Stimulated activated CD4-positive, alpha-beta T cell treated with anti-CD3 and anti-CD28 coated beads, Interleukin-4, amount 100 ng/mL, for 48 hours (primary cell): Measurements from ENCODE around the gene RCBTB1.

ENCODE experiments used
- DNase-seq, 2 donors: peaks; one replicate each; pipeline ENCODE4 v3.0.0-alpha.2; 2020; ENCODE audit warnings: low read depth in 2 of 2

Gene RCBTB1

DNA sequence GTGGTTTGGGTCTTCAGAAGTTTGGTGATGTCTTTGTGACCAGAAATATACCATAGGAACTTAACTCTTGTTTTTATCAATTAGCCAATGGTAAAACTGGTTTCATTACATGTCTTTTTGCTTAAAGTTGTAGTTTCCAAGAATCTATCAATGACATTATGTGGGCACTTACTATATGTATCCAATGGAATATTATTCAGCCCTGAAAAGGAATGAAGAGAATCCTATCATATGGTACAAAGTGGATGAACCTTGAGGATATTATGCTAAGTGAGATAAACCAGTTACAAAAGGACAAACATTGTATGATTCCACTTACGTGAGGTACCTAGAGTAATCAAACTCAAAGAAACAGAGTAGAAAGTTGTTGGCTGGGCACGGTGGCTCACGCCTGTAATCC lies 26.4 kb downstream of the RCBTB1 start:
- no peak for DNase-seq

DNA sequence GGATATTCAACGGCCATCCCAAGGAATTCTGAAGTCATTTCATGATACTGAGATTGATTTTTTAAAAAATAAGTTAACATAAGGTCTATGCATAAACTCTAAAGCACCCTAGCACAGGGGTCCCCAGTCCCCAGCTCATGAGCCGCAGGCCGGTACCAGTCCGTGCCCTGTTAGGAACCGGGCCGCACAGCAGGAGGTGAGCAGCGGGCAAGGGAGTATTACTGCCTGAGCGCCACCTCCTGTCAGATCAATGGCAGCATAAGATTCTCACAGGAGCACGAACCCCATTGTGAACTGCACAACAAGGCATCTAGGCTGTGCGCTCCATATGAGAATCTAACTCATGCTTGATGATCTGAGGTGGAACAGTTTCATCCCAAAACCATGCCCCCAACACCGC lies 31.0 kb downstream of the RCBTB1 start:
- DNase-seq: no peak

DNA sequence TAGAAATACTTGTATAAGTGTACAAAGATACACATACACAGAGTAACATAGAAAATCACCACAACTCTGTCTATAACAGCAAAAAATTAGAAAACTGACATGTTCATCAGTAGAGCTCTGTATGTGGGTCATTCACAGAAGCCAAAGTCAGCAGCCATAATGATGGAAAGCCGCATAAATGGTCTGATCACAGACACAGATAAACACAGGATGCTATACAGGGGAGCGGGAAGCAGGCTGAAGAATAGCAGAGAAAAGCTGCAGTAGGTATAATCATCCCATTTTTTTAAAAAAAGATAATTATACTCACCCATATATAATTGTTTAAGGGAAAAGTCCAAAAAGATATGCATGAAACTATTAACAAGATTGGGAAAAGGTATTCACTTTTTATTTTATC lies 31.5 kb downstream of the RCBTB1 start:
- no peak for DNase-seq

DNA sequence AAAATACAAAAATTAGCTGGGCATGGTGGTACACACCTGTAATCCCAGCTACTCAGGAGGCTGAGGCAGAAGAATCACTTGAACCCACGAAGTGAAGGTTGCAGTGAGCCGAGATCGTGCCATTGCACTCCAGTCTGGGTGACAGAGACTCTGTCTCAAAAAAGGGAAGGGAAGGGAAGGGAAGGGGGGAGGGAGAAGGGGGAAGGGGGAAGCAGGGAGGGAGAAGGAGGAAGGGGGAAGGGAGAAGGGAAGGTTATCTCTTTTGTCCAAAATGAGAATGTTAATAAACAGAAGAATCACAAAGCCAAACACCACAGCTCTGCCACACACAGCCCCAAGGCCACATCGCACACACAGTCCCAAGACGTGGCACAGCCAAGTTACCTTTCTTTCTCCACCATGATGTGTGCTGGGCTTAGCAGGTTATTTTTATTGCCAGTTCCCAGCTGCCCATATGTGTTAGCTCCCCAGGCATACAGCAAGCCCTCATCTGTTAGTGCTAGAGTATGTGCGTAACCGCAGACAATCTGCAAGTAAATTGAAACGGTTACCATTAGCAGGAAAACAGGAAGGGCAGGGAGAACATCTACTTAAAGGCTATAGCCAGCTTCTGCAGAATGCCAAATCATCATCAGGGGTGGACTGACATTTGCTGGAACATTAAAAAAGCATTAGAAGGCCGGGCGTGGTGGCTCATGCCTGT lies 34.3 kb downstream of the RCBTB1 start:
- DNase-seq: no peak

DNA sequence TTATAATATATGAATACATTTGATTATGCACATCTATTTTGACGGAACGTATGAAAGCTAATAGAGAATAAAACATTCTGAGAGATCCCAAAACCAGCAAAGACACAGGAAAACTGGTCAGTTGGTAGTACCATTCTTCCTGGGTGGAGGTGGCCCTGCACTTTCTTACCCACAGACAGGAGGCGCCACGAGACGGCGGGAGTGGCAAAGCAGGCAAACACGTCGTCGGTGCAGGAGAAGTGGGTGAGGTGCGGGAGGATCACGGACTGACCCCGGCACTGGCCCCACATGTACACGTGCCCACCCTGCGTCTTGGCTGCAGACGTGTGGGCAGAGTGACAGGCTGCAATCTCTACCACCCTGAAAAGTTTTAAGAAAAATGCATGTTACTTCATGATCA lies 36.1 kb downstream of the RCBTB1 start:
- DNase-seq: no peak

DNA sequence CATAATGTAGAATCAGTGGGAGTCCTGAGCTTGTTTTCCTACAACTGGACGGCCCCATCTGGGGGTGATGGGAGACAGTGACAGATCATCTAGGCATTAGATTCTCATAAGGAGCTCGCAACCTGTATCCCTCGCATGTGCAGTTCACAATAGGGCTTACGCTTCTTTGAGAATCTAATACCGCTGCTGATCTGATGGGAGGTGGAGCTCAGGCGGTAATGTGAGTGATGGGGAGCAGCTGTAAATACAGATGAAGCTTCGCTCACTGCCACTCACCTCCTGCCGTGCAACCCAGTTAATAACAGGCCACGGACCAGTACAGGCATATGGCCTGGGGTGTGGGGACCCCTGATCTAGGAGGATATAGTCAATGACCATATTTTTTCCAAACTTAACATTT lies 38.8 kb downstream of the RCBTB1 start:
- no peak for DNase-seq

DNA sequence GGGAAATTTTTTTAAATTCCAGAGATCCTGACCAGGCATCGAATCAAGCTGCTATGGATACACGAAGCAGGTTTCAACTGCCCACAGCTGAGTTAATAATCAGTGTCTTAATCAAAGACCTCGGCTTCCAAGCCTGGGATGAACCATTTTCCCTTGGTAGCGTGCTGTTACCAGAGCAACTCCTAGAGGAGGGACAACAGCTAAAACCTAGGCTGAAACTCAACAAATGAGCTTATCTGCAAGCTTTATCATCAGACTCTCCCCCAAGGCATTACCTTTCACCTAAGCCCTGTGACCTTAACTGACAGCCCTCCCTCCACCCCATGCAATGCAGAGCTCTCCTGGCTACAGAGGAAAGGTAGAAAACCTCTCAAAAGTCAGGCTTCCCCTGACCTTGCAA lies 39.7 kb downstream of the RCBTB1 start:
- DNase-seq: no peak

DNA sequence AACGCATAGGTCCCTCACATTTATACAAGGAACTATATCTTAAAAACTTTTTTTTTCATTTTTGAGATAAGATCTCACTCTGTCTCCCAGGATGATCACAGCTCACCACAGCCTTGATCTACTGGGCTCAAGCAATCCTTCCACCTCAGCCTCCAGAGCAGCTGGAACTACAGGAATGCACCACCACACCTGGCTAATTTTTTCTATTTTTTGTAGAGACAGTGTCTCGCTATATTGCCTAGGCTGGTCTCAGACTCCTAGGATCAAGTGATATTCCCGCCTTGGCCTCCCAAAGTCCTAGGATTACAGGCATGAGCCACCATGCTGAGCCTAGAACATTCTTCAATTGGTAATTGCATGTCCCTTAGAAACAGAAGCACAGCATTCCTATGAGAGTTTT lies 41.7 kb downstream of the RCBTB1 start:
- no peak for DNase-seq

DNA sequence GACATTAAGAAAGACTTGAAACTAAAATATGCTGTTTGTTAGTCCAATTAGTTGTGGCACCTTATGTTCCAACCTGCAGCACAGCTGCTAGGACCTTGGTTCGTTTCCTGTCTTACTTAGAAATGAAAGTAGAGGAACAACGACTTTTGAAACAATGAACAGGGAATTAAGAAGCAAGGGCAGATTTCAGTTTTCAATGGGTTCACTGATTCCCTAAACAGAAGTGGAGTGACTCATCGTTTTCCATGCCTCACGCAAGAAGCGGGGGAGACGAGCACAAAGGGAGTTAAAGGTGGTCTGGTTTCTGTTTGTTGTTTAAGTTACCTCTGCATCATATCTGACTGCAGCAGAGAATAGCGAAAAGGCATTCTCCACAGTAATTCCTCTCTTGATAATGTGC lies 44.8 kb downstream of the RCBTB1 start:
- no peak for DNase-seq

DNA sequence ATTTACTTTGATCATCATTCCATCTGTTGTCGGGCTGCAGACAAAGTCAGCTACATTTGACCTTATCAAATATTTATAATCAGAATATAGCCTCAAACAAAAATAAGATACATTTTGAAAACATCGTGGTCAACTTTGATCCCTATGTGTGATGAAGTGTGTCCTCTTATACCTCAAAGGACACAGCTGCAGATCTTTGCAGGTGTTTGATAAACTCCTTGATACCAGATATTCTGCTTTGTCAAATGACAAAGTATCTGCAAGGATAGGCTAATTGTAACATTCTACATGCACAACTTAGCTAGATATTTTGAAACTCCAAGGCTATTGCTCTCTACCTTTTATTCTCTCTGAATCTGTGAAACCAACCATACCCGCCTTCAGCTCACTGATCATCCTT lies 45.6 kb downstream of the RCBTB1 start:
- DNase-seq: no peak

DNA sequence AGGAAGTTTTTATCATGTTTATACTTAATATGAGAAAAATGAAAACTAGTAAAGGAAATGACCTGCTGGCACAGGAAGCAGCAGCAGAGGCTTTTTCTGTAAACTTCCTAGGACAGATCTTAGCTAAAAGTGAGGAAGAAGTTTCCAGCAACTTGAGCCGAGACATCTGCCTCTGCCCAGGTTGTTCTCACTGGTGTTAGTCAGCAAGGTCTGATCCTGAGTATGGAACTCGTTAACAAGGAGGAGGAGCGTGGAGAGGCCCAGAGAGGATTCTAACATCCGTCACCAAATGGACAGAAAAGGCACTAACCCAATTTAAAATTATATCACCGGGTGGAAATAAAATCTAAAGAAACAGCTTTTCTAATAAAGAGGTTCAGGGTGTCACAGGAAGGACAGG lies 46.0 kb downstream of the RCBTB1 start:
- DNase-seq: no peak

DNA sequence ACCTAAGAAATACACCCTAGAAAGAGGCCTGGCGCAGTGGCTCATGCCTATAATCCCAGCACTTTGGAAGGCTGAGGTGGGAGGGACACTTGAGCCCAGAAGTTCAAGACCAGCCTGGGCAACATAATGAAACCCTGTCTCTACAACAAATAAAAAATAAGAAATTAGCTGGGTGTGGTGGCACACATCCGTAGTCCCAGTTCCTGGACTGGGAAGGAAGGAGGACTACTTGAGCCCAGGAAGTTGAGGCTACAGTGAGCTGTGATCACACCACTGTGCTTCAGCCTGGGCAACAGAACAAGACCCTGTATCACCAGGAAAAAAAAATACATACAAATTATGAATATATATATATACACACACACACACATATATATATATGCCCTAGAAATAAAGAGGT lies 47.0 kb downstream of the RCBTB1 start:
- DNase-seq: no peak

DNA sequence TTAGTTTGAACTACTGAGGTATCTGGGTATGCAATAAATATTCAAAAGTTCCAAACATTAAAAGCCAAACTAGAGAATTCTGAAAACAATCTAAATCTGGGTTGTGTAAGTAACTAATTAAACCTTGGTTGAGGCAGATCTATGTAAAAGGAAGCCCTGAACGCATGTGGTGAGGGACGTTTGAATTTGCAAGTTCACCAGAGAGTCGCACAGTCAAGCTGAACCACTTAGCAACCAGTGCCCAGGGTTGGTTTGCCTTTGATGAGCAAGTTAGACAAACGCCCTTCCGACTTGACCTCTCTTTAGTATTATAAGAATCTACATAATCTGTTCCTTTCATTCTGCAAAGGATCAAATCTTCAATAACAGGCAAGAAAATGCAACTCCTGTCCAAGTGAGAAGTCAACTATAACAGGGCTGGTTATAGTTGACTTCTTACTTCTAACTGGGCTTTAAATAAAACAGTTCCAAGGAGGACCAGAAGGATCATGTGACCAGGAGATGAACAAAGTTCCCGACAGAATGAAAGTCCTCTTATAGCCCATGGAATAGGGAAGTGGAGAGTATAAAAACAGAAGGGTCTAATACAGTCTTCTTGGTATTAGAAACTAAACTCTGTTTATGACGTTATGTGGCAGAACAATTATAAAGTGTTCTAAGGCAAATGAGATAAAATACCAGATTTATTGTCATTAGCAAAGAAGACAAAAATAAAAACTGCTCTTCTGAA lies 49.0 kb downstream of the RCBTB1 start:
- DNase-seq: no peak

DNA sequence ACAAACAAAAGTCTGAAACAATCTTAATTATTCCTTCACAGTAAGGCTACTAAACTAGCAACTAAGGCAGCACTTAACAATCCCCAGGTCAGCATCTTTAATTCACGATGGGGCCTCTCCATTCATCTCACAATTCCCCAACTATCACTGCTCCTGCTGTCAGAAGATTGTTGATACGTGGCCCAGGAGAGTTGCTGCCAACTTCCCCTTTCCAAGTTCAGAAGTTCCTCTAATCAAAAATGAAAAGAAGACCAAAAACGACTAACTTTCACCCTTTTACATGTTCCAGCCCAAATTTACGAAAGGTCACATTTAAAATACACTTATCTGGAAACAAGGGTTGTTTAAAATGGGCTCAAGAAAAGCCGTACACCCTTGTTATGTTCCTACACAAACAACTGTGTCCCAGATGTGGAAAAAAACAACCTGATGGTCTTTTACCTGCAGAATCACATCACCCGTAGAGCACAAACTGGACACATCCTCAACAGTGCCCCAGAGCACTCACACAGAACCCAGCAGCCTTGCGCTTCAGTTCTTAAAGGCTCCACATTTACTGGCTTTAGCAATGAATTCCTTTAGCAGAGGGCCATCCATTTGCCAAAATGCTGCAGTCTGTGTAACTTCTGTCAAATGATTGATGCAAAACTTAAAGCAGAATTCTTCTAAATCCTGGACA lies 51.6 kb downstream of the RCBTB1 start:
- DNase-seq: no peak

DNA sequence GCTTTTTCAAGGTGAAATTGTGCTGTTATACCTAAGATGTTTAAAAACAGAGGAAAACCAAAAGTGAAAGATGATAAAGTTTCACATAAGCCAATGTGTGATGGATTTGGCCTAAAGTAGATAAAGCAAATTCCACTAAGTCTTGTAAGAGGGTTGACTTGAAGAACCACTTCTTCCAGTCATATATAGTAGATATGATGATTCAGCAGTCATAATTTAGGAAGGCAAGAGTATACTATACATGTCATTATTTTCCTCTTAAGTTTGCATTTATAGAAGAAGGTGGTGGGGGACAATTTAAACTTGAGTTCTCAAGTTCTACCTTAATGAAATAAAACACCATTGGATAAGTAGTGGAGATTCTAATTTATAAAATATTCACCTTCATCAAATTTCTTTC lies 52.3 kb downstream of the RCBTB1 start:
- DNase-seq: no peak

DNA sequence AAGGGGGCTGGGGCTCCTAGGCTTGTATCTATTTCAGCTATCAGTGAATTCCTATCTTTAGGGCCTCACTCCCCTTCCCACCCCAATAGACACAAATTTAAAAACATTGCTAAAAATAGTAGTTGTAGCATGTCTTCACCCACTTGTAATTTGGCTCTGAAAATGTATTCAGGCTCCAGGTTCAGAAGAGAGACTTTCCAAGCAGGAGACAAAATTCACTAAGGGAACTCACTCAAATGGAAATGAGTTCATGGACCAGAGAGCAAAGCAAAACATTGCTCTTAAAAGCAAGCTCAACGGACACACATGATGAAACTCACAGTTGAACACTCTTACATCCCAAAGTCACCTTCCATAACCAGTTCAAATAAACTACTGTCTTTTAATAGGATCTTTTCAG lies 52.8 kb downstream of the RCBTB1 start:
- DNase-seq: no peak

DNA sequence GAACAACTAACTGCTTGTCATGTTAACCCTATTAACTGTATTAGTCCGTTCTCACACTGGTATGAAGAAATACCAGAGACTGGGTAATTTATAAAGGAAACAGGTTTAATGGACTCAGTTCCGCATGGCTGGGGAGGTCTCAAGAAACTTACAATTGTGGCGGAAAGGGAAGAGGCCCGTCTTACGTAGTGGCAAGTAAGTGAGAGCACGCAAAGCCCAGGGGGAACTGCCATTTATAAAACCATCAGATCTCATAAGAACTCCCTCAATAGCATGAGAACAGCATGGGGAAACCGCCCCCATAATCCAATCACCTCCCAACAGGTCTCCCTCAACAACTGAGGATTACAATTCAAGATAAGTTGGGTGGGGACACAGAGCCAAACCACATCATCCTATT lies 54.9 kb downstream of the RCBTB1 start:
- DNase-seq: no peak

DNA sequence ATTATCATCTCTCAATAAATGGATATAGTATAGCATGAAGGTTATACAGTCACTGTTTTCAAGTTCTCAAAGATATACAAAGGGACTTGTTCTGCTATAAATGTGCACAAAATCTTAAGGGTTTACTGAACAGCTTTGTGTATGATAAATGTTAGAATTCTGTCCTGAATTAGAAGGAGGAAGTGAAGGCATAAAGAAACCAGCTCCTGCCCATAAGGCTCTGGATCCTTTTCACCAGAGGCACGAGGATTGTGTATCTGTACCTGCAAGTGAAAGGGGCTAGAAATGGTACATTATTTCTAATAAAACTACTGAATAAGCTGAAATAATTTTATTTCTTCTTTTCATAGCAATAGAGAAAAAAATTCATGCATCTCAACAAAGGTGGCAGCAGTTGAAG lies 57.2 kb downstream of the RCBTB1 start:
- DNase-seq: no peak

DNA sequence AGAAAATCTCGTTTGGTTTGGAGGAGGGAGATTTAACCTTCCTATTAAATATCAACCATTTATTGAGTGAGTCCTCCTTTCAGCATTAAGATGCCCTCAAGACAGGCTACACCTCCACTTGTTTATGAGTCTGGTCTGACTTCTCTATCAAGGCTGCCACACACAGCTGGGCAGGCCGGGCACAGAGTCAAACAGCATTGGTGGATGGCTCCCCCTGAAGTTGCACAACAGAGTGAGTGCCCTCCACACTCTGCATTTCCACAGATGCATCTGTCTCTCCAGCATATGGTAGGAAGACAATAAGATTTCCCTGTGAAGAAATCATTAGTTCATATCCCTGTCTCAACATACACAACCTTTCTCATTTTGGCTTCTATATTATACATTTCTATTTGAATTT lies 58.2 kb downstream of the RCBTB1 start:
- DNase-seq: no peak

DNA sequence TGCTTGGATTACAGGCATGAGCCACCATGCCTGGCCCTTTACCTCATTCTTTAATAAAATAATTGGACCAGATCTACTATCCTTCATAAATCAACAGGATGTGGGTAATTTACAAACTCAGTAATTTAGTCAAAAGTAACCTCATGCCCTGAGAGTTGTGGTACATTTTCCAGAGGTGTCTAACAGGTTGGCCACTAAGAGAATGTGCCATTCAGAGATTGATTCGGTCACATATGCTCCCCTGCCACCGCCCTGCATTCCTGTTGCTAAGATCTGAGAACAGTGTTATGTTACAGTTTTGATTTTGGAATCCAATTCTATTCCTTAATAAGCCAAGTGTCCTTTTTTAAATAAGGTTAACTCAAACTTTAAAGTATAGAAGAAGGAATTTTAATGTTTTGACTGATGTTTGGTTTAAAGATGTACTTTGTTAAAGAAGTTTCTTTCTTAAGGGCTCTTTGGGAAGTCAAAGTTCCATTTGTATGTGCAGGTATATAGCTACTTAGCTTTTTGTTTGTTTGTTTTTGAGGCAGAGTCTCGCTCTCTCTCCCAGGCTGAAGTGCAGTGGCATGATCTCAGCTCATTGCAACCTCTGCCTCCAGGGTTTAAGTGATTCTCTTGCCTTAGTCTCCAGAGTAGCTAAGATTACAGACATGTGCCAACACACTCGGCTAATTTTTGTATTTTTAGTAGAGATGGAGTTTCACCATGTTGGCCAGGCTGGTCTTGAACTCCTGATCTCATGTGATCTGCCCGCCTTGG lies 60.4 kb downstream of the RCBTB1 start:
- DNase-seq: no peak

DNA sequence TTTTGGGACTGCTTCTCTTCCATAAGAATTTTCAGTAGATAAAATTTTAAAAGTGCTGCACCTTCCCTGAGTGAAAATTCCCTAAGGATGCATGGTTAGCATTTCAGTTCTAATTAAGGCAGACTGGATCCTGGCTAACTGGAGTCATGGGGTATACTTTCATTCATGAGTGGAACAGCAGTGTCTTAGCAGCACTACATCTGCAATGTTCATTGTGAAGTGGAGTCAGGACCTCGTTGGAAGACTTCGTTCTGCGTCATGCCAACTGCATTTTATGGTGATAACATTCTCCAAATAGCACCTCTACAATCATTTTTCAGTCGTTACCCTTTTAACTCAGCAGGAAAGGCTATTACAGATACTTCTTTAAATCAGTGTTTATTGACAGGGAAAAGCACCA lies 64.1 kb downstream of the RCBTB1 start:
- DNase-seq: no peak

DNA sequence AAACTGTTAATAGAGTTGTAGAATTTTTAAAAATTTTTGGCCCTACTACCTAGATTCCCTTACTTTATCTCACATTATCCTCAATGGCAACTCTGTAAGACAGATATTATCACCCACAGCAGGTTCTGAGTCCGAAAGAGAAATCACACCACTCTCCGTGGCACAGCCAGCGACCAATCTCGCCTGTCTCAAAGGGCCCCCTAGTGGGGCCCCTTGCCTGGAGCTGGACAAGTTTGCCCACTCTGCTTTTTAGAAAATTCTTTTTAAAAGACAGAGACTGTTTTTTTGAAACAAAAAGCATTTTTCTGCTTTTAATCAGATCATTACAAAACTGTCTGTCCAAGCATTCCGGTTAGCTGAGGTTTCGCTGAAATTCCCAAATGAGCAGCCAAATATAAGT lies 67.9 kb downstream of the RCBTB1 start:
- DNase-seq: no peak

DNA sequence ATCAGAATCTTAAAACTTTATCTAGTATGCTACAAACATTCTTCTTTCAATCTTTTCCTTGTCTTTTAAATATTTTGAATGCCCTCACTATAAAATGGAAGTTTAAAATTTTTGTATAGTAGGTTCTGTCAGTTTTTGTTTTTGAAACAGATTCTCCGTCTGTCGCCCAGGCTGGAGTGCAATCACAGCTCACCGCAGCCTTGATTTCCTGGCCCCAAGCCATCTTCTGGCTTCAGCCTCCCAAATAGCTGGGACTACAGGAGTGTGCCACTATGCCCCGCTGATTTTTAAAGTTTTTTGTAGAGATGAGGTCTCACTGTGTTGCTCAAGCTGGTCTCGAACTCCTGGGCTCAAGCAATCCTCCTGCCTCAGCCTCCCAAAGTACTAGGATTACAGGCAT lies 68.9 kb downstream of the RCBTB1 start:
- DNase-seq: no peak
